K562 (cell line): ENCODE data around the gene PRRT1. TPM values are rescaled to one million over a fixed set of nuclear protein-coding genes. Genes with fewer than 3 reads are reported as not detected.

Source experiments
- EHMT2 ChIP-seq: fragments of 450-650 bp; IDR thresholded peaks from 2 replicates; pipeline ENCODE4 v1.6.1; 2018; ENCODE audit warnings: antibody characterized with exemption
- FOSL1 ChIP-seq: fragments of 200-800 bp; sonication (Bioruptor generic); conservative IDR thresholded peaks from 2 replicates; pipeline ENCODE4 v1.6.1; 2016; ENCODE audit warnings: missing genetic modification characterization, missing compliant biosample characterization
- FUS ChIP-seq: fragments of 200-400 bp; formaldehyde crosslinking; optimal IDR thresholded peaks from 2 replicates; pipeline ENCODE3; 2017; ENCODE audit warnings: low read depth, low read length
- GTF2F1 ChIP-seq: IDR thresholded peaks from 2 replicates; pipeline ENCODE4 v1.6.1; 2011; ENCODE audit warnings: low read depth, low read length, improper control_type of control experiment
- KDM1A ChIP-seq, 2 experiments: fragments of 450-650 bp; IDR thresholded peaks; 2 replicates each; pipeline ENCODE4 v1.6.1; 2016; ENCODE audit warnings: mild to moderate bottlenecking in 2 of 2
- KDM5B ChIP-seq: fragments of 200-600 bp; sonication (generic); IDR thresholded peaks from 2 replicates; pipeline ENCODE4 v1.6.1; 2012; ENCODE audit warnings: low read depth, mild to moderate bottlenecking, moderate library complexity, low read length, control low read depth, inconsistent platforms; ENCODE audit not compliant: insufficient replicate concordance
- LEF1 ChIP-seq: fragments of 450-650 bp; IDR thresholded peaks from 2 replicates; pipeline ENCODE4 v1.6.1; 2016; ENCODE audit warnings: mild to moderate bottlenecking
- POLR2G ChIP-seq: fragments of 200-400 bp; formaldehyde crosslinking; IDR thresholded peaks from 2 replicates; pipeline ENCODE4 v1.6.1; 2017; ENCODE audit warnings: low read depth, mild to moderate bottlenecking, antibody characterized with exemption, low read length, moderate library complexity
- RNF2 ChIP-seq: sonication (generic); IDR thresholded peaks from 2 replicates; pipeline ENCODE4 v1.6.1; 2016
- ZBTB7A ChIP-seq: IDR thresholded peaks from 2 replicates; pipeline ENCODE4 v1.6.1; 2011; ENCODE audit warnings: low read depth, mild to moderate bottlenecking, low read length, moderate library complexity, borderline replicate concordance; ENCODE audit not compliant: control insufficient read depth
- polyA plus RNA-seq, 8 experiments: library from polyadenylated mRNA; depleted of rRNA in 4 of 8; stranded (reverse) in 5 of 8; unstranded in 3 of 8; fragments of >200 nt; fragmentation: Nextera tagmentation in 2 of 8; fragmentation: Illumina TruSeq in 1 of 8; extraction: Ambion mirVana in 2 of 8; extraction: Trizol in 1 of 8; gene quantifications; 2 replicates each; pipeline versions ENCODE4 v1.2.1 to v1.2.3, GENCODE V29; 2011 to 2014; ENCODE audit warnings: inconsistent platforms in 1 of 8, missing spikeins in 1 of 8
- total RNA-seq, 7 experiments: library from RNA; depleted of rRNA in 6 of 7; stranded (reverse); fragments of >200 nt in 6 of 7; fragmentation: Illumina TruSeq in 2 of 7; extraction: Trizol in 2 of 7; gene quantifications; 2 replicates each; pipeline versions ENCODE4 v1.2.1 to v1.2.3, GENCODE V29; 2011 to 2021; ENCODE audit warnings: low replicate concordance in 1 of 7
- TF ChIP-seq, protein P1 (sequence below), 2 experiments: fragments of 450-650 bp in 1 of 2; IDR thresholded peaks; 2 replicates each; pipeline ENCODE4 v1.6.1; 2011 to 2017; ENCODE audit warnings: low read depth in 2 of 2, antibody characterized with exemption in 1 of 2, borderline replicate concordance in 1 of 2, low read length in 1 of 2, mild to moderate bottlenecking in 1 of 2, mixed read lengths in 1 of 2; ENCODE audit not compliant: control insufficient read depth in 1 of 2
- TF ChIP-seq, protein P2 (sequence below): fragments of 200-800 bp; sonication (Bioruptor generic); IDR thresholded peaks from 2 replicates; pipeline ENCODE4 v1.6.1; 2017; ENCODE audit warnings: missing genetic modification characterization, missing compliant biosample characterization
- TF ChIP-seq, protein P3 (sequence below): fragments of 250-450 bp; sonication (Bioruptor Pico); IDR thresholded peaks from 2 replicates; pipeline ENCODE4 v1.5.0; 2021; ENCODE audit warnings: mild to moderate bottlenecking, borderline replicate concordance
- TF ChIP-seq, protein P4 (sequence below): sonication (generic); formaldehyde crosslinking; IDR thresholded peaks from 2 replicates; pipeline ENCODE4 v1.8.0; 2022; ENCODE audit warnings: mild to moderate bottlenecking, missing genetic modification reagents

The PRRT1 gene
- total and polyA plus RNA-seq, 9 of the 15 experiments (the other 6 are each of a cell fraction or from before 2014, with no cell fraction given): 0.14 to 3.5 (median 0.41) TPM

DNA sequence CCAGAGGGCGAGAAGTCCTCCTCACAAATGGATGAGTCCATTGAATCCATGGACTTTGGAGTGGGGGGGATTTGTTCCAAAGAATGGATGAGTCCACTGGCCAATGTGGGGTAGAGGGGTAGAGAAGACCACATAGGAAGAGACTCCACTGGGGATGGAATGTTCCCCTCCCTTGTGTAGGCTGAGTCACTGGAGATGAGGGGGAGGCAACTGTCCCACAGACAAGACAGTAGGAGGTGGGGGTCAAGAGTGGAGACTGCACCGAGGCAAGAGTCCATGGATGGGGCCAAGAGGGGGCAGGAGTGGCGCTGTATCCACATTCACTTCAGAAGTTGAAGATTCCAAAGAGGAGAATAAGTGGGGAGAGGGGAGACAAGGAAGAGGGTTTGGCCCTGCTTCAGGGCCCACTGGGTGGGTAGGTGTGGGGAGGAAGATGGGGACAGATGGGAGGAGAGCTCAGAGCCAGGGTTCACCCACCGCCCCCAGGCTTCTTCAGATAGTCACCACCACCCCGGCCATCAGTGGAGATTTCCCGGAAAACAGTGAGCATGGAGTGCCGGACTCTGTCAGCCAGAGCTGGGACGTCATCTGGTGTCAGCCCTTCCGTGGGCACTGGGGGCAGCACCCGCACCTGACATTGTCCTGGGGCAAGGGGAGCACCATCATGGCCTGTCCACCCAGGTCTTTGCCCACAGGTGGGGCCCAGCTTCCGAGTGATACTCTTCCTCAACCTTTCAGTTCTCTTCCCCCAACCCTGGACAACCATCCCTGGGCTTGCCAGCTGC is 17.3 kb upstream of the PRRT1 start (continued):
- TF ChIP-seq, protein P1, sequence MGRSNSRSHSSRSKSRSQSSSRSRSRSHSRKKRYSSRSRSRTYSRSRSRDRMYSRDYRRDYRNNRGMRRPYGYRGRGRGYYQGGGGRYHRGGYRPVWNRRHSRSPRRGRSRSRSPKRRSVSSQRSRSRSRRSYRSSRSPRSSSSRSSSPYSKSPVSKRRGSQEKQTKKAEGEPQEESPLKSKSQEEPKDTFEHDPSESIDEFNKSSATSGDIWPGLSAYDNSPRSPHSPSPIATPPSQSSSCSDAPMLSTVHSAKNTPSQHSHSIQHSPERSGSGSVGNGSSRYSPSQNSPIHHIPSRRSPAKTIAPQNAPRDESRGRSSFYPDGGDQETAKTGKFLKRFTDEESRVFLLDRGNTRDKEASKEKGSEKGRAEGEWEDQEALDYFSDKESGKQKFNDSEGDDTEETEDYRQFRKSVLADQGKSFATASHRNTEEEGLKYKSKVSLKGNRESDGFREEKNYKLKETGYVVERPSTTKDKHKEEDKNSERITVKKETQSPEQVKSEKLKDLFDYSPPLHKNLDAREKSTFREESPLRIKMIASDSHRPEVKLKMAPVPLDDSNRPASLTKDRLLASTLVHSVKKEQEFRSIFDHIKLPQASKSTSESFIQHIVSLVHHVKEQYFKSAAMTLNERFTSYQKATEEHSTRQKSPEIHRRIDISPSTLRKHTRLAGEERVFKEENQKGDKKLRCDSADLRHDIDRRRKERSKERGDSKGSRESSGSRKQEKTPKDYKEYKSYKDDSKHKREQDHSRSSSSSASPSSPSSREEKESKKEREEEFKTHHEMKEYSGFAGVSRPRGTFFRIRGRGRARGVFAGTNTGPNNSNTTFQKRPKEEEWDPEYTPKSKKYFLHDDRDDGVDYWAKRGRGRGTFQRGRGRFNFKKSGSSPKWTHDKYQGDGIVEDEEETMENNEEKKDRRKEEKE (IDR thresholded peaks at IDR 0.05; ENCODE audit: borderline replicate concordance in 1 of 2, control insufficient read depth in 1 of 2, low read depth in 2 of 2, low read length in 1 of 2): 0 out of 4 replicates have a peak, but pooled peaks of 1 of the 2 experiments have one; percentile 70
- TF ChIP-seq KDM1A (IDR thresholded peaks at IDR 0.05) (peak; percentile 19 to 55; a peak in 1 of 4 replicates), POLR2G (peak; percentile 69), ZBTB7A (peak; percentile 60; the same call in 1 of the 2 replicates), LEF1 (peak; percentile 43; the same call in 1 of the 2 replicates), KDM5B (peak; percentile 22), FOSL1 (tag) (peak; percentile 83), RNF2 (no peak), GTF2F1 (no peak), EHMT2 (peak; percentile 87), FUS (no peak)
- TF ChIP-seq, protein P2, sequence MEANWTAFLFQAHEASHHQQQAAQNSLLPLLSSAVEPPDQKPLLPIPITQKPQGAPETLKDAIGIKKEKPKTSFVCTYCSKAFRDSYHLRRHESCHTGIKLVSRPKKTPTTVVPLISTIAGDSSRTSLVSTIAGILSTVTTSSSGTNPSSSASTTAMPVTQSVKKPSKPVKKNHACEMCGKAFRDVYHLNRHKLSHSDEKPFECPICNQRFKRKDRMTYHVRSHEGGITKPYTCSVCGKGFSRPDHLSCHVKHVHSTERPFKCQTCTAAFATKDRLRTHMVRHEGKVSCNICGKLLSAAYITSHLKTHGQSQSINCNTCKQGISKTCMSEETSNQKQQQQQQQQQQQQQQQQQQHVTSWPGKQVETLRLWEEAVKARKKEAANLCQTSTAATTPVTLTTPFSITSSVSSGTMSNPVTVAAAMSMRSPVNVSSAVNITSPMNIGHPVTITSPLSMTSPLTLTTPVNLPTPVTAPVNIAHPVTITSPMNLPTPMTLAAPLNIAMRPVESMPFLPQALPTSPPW (CRISPR knock-in tag): peak; percentile 88
- TF ChIP-seq, protein P3, sequence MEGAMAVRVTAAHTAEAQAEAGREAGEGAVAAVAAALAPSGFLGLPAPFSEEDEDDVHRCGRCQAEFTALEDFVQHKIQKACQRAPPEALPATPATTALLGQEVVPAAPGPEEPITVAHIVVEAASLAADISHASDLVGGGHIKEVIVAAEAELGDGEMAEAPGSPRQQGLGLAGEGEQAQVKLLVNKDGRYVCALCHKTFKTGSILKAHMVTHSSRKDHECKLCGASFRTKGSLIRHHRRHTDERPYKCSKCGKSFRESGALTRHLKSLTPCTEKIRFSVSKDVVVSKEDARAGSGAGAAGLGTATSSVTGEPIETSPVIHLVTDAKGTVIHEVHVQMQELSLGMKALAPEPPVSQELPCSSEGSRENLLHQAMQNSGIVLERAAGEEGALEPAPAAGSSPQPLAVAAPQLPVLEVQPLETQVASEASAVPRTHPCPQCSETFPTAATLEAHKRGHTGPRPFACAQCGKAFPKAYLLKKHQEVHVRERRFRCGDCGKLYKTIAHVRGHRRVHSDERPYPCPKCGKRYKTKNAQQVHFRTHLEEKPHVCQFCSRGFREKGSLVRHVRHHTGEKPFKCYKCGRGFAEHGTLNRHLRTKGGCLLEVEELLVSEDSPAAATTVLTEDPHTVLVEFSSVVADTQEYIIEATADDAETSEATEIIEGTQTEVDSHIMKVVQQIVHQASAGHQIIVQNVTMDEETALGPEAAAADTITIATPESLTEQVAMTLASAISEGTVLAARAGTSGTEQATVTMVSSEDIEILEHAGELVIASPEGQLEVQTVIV (CRISPR knock-in tag): no peak
- TF ChIP-seq, protein P4, sequence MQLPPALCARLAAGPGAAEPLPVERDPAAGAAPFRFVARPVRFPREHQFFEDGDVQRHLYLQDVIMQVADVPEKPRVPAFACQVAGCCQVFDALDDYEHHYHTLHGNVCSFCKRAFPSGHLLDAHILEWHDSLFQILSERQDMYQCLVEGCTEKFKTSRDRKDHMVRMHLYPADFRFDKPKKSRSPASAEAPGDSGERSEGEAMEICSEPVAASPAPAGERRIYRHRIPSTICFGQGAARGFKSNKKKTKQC: 0 out of 2 replicates have a peak, but pooled peaks have one; percentile 5
